Suprapubic skin (tissue), 4 donors: ENCODE results near the gene DSCAML1.

Source experiments
- EP300 ChIP-seq: sonication (generic); formaldehyde crosslinking; IDR thresholded peaks from one replicate; pipeline ENCODE4 v1.6.1; 2017; ENCODE audit warnings: antibody characterized with exemption
- POLR2A ChIP-seq, 2 donors: fragments of 450-650 bp; IDR thresholded peaks; one replicate each; pipeline ENCODE4 v1.6.1; 2017; ENCODE audit warnings: antibody characterized with exemption in 2 of 2, mild to moderate bottlenecking in 2 of 2, moderate library complexity in 2 of 2
- POLR2AphosphoS5 ChIP-seq, 3 donors: sonication (generic); formaldehyde crosslinking; IDR thresholded peaks; one replicate each; pipeline ENCODE4 v1.6.1; 2017; ENCODE audit warnings: antibody characterized with exemption in 3 of 3
- TF ChIP-seq, protein P1 (sequence below), 2 donors: fragments of 200-600 bp in 1 of 2; fragments of 450-650 bp in 1 of 2; sonication (generic) in 1 of 2; IDR thresholded peaks; one replicate each; pipeline ENCODE4 v1.5.1; 2016 to 2019; ENCODE audit warnings: antibody characterized with exemption in 2 of 2, mild to moderate bottlenecking in 1 of 2, moderate library complexity in 1 of 2

DNA sequence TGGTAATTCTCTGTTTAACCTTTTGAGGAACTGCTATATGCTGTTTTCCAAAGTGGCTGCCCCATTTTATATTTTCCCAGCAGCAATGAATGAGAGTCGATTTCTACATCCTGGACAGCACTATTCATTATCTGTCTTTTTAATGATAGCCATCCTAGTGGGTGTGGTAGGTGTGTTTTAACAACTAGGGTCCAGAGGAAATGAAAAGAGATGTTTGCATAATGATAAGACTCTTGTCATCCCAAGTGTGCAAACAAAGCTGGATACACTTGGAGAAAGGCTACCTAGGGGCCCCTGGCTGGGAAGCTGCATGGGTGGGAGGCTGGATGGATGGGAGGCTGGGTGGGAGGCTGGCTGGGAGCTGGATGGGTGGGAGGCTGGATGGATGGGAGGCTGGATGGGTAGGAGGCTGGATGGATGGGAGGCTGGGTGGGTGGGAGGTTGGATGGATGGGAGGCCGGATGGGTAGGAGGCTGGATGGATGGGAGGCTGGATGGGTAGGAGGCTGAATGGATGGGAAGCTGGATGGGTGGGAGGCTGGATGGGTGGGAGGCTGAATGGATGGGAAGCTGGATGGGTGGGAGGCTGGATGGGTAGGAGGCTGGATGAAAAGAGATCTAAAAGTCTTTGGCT is 158.0 kb downstream of the DSCAML1 start:
- TF ChIP-seq, protein P1, sequence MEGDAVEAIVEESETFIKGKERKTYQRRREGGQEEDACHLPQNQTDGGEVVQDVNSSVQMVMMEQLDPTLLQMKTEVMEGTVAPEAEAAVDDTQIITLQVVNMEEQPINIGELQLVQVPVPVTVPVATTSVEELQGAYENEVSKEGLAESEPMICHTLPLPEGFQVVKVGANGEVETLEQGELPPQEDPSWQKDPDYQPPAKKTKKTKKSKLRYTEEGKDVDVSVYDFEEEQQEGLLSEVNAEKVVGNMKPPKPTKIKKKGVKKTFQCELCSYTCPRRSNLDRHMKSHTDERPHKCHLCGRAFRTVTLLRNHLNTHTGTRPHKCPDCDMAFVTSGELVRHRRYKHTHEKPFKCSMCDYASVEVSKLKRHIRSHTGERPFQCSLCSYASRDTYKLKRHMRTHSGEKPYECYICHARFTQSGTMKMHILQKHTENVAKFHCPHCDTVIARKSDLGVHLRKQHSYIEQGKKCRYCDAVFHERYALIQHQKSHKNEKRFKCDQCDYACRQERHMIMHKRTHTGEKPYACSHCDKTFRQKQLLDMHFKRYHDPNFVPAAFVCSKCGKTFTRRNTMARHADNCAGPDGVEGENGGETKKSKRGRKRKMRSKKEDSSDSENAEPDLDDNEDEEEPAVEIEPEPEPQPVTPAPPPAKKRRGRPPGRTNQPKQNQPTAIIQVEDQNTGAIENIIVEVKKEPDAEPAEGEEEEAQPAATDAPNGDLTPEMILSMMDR (IDR thresholded peaks at IDR 0.05) = no peak
- TF ChIP-seq POLR2A (IDR thresholded peaks at IDR 0.05) (no peak), EP300 (no peak), POLR2AphosphoS5 (IDR thresholded peaks at IDR 0.05) (no peak)
